H1 (cell line): ENCODE results near the gene RING1. TPM values are rescaled to one million over a fixed set of nuclear protein-coding genes. Genes with fewer than 3 reads are reported as not detected.

Source experiments
- CTCF ChIA-PET: fragments of 300-600 bp; sonication (Branson Sonifier 250); formaldehyde crosslinking; loops from one replicate; lab custom pipeline; 2021; ENCODE audit not compliant: partially characterized antibody; lab: Charles Lee
- POLR2A ChIA-PET: fragments of 300-600 bp; sonication (Branson Sonifier 250); formaldehyde crosslinking; loops from one replicate; lab custom pipeline; 2021; ENCODE audit warnings: inconsistent platforms; ENCODE audit not compliant: partially characterized antibody; lab: Charles Lee
- DNase-seq, 2 experiments: peaks; one replicate each; pipeline versions ENCODE4 v3.0.0 to v3.0.0-alpha.2; 2010 to 2022; ENCODE audit warnings: low spot score in 2 of 2, low read depth in 1 of 2, mixed read lengths in 1 of 2
- FAIRE-seq: peaks from 2 replicates; lab custom pipeline; 2011; peaks lifted over from hg19 to GRCh38; lab: Jason Lieb, UNC
- H2AFZ ChIP-seq: 2 replicates; pipeline ENCODE4 v1.8.1; 2012; ENCODE audit warnings: low read length, inconsistent platforms
- H2AK5ac ChIP-seq: 2 replicates; pipeline ENCODE4 v1.6.1; 2013; ENCODE audit warnings: low read depth, low read length
- H2BK120ac ChIP-seq: replicated peaks from 2 replicates; pipeline ENCODE3; 2013; ENCODE audit warnings: low read depth, low read length, inconsistent platforms
- H2BK12ac ChIP-seq: 2 replicates; pipeline ENCODE4 v1.6.1; 2013; ENCODE audit warnings: low read depth, low read length
- H2BK15ac ChIP-seq: 2 replicates; pipeline ENCODE4 v1.6.1; 2013; ENCODE audit warnings: low read length
- H2BK20ac ChIP-seq: 2 replicates; pipeline ENCODE4 v1.6.1; 2013; ENCODE audit warnings: low read length
- H2BK5ac ChIP-seq: 2 replicates; pipeline ENCODE4 v1.6.1; 2013; ENCODE audit warnings: low read depth, low read length
- H3K14ac ChIP-seq: 2 replicates; pipeline ENCODE4 v1.6.1; 2013; ENCODE audit warnings: inconsistent platforms; ENCODE audit not compliant: insufficient read length
- H3K18ac ChIP-seq: 2 replicates; pipeline ENCODE4 v1.6.1; 2013; ENCODE audit warnings: low read length; ENCODE audit errors: extremely low read depth
- H3K23ac ChIP-seq: 2 replicates; pipeline ENCODE4 v1.6.1; 2013; ENCODE audit warnings: inconsistent platforms; ENCODE audit not compliant: insufficient read length
- H3K23me2 ChIP-seq: 2 replicates; pipeline ENCODE4 v1.6.1; 2013; ENCODE audit warnings: low read depth, low read length
- H3K27ac ChIP-seq: 2 replicates; pipeline ENCODE4 v1.6.1; 2011; ENCODE audit warnings: low read depth, low read length, inconsistent platforms
- H3K27me3 ChIP-seq, 4 experiments: replicated peaks in 1 of 4; 1 replicate in 1 of 4; 2 replicates in 3 of 4; pipeline versions ENCODE4 v1.6.1 to v1.8.1; 2011 to 2013; ENCODE audit warnings: low read length in 3 of 4, mild to moderate bottlenecking in 3 of 4, inconsistent platforms in 2 of 4, mixed read lengths in 2 of 4, moderate library complexity in 1 of 4; ENCODE audit not compliant: control insufficient read depth in 3 of 4, insufficient read depth in 3 of 4; ENCODE audit errors: extremely low read depth in 1 of 4
- H3K36me3 ChIP-seq, 4 experiments: 2 replicates each; pipeline versions ENCODE4 v1.6.1 to v1.8.1; 2011 to 2013; ENCODE audit warnings: mild to moderate bottlenecking in 4 of 4, low read length in 3 of 4, moderate library complexity in 2 of 4, control low read depth in 1 of 4, inconsistent platforms in 1 of 4; ENCODE audit not compliant: insufficient read depth in 4 of 4, control insufficient read depth in 2 of 4
- H3K4ac ChIP-seq: replicated peaks from 2 replicates; pipeline ENCODE3; 2013; ENCODE audit warnings: low read length, low read depth, mixed read lengths, inconsistent platforms; ENCODE audit not compliant: insufficient read length
- H3K4me1 ChIP-seq, 4 experiments: replicated peaks in 1 of 4; 1 replicate in 1 of 4; 2 replicates in 3 of 4; pipeline versions ENCODE4 v1.6.1 to v1.8.1; 2011 to 2013; ENCODE audit warnings: low read length in 3 of 4, inconsistent platforms in 2 of 4, mixed read lengths in 1 of 4; ENCODE audit not compliant: insufficient read depth in 4 of 4, control insufficient read depth in 3 of 4
- H3K4me2 ChIP-seq, 2 experiments: 2 replicates each; pipeline versions ENCODE4 v1.6.1 to v1.8.1; 2011 to 2013; ENCODE audit warnings: low read depth in 2 of 2, low read length in 2 of 2, control low read depth in 1 of 2, inconsistent platforms in 1 of 2, mild to moderate bottlenecking in 1 of 2; ENCODE audit not compliant: insufficient read depth in 1 of 2
- H3K4me3 ChIP-seq, 4 experiments: fragments of 200-600, 300-600 bp in 1 of 4; sonication (generic), shearing (Covaris generic), sonication (Bioruptor Twin) in 1 of 4; 2 replicates each; pipeline versions ENCODE4 v1.5.1 to v1.8.1; 2011 to 2016; ENCODE audit warnings: low read length in 4 of 4, low read depth in 3 of 4, control low read depth in 2 of 4, inconsistent platforms in 2 of 4, mild to moderate bottlenecking in 2 of 4, mixed read lengths in 1 of 4, moderate library complexity in 1 of 4; ENCODE audit not compliant: insufficient read depth in 2 of 4; ENCODE audit errors: extremely low read depth in 1 of 4
- H3K56ac ChIP-seq: replicated peaks from 2 replicates; pipeline ENCODE3; 2013; ENCODE audit warnings: low read depth, mild to moderate bottlenecking, mixed read lengths, low read length, inconsistent platforms; ENCODE audit not compliant: insufficient read length
- H3K79me1 ChIP-seq: 2 replicates; pipeline ENCODE4 v1.6.1; 2013; ENCODE audit warnings: low read depth, low read length, control low read depth
- H3K79me2 ChIP-seq, 2 experiments: 2 replicates each; pipeline versions ENCODE4 v1.6.1 to v1.8.1; 2012 to 2013; ENCODE audit warnings: low read length in 2 of 2, mild to moderate bottlenecking in 2 of 2, inconsistent platforms in 1 of 2; ENCODE audit not compliant: insufficient read depth in 2 of 2, control insufficient read depth in 1 of 2
- H3K9ac ChIP-seq, 4 experiments: replicated peaks in 1 of 4; 1 replicate in 1 of 4; 2 replicates in 3 of 4; pipeline versions ENCODE4 v1.6.1 to v1.8.1; 2011 to 2013; ENCODE audit warnings: low read depth in 3 of 4, low read length in 3 of 4, control low read depth in 2 of 4, mild to moderate bottlenecking in 2 of 4, moderate library complexity in 2 of 4, inconsistent platforms in 1 of 4; ENCODE audit errors: extremely low read depth in 1 of 4
- H3K9me3 ChIP-seq, 2 experiments: 2 replicates each; pipeline versions ENCODE4 v1.6.1 to v1.8.1; 2012 to 2013; ENCODE audit warnings: mild to moderate bottlenecking in 2 of 2, moderate library complexity in 2 of 2, control low read depth in 1 of 2, inconsistent platforms in 1 of 2, low read depth in 1 of 2, low read length in 1 of 2, mixed read lengths in 1 of 2; ENCODE audit not compliant: insufficient read depth in 2 of 2
- H4K20me1 ChIP-seq, 2 experiments: replicated peaks in 1 of 2; 2 replicates each; pipeline versions ENCODE3 to v1.8.1; 2011 to 2013; ENCODE audit warnings: inconsistent platforms in 2 of 2, low read length in 2 of 2, mild to moderate bottlenecking in 1 of 2; ENCODE audit not compliant: insufficient read depth in 2 of 2, control insufficient read depth in 1 of 2
- H4K5ac ChIP-seq: 2 replicates; pipeline ENCODE4 v1.6.1; 2013; ENCODE audit warnings: low read length, low read depth, mixed read lengths, inconsistent platforms; ENCODE audit not compliant: insufficient read length
- H4K8ac ChIP-seq: 2 replicates; pipeline ENCODE4 v1.8.0; 2013; ENCODE audit warnings: mild to moderate bottlenecking, moderate library complexity, low read length, inconsistent platforms; ENCODE audit not compliant: insufficient read depth; ENCODE audit errors: extremely low read depth
- H4K91ac ChIP-seq: replicated peaks from 2 replicates; pipeline ENCODE3; 2013; ENCODE audit warnings: low read length, mixed read lengths, inconsistent platforms; ENCODE audit not compliant: insufficient read length
- ATF3 ChIP-seq: IDR thresholded peaks from 2 replicates; pipeline ENCODE4 v1.6.1; 2011; ENCODE audit warnings: low read depth, mild to moderate bottlenecking, low read length; ENCODE audit not compliant: insufficient read depth
- EGR1 ChIP-seq: IDR thresholded peaks from 2 replicates; pipeline ENCODE4 v1.6.1; 2011; ENCODE audit warnings: low read depth, low read length, borderline replicate concordance
- WGBS, 2 experiments: shearing (Covaris generic) in 1 of 2; methylation state at CpG; one replicate each; pipeline versions ENCODE4 v1.1.6 to v1.1.7; 2013 to 2015; ENCODE audit warnings: low lambda C conversion rate in 2 of 2, mixed read lengths in 2 of 2, inconsistent platforms in 1 of 2, low coverage in 1 of 2, missing lambda C conversion rate in 1 of 2; ENCODE audit not compliant: insufficient replicate concordance in 2 of 2, insufficient coverage in 1 of 2, insufficient read length in 1 of 2; ENCODE audit errors: extremely low coverage in 1 of 2, missing lambda C conversion rate in 1 of 2; 5-methylcytosine and 5-hydroxymethylcytosine counted together
- long read RNA-seq, 2 experiments: library from RNA in 1 of 2; library from capped mRNA in 1 of 2; stranded (forward); transcript quantifications; one replicate each; pipeline ENCODE4 v2.0.0, GENCODE V29; 2021; ENCODE audit warnings: inconsistent platforms in 1 of 2
- polyA minus RNA-seq, 3 experiments: library from RNA; depleted of rRNA, polyadenylated mRNA; stranded (reverse); fragments of >200 nt; gene quantifications; 1 replicate in 2 of 3; 2 replicates in 1 of 3; pipeline ENCODE4 v1.2.3, GENCODE V29; 2011
- polyA plus RNA-seq, 7 experiments: library from polyadenylated mRNA; depleted of rRNA in 3 of 7; stranded (reverse) in 5 of 7; unstranded in 2 of 7; fragments of >200 nt in 5 of 7; fragments of 200-250 nt in 2 of 7; gene quantifications; 1 replicate in 5 of 7; 2 replicates in 1 of 7; 4 replicates in 1 of 7; pipeline versions ENCODE4 v1.2.1 to v1.2.3, GENCODE V29; 2011 to 2013; ENCODE audit warnings: missing spikeins in 2 of 7, mixed read lengths in 2 of 7
- total RNA-seq: library from RNA; stranded (reverse); fragmentation: NEBNext Ultra II Directional; extraction: Animal tissue kit (Norgen Biotek cat#: 25700); gene quantifications from 2 replicates; pipeline ENCODE4 v1.2.1, GENCODE V29; 2021

Gene RING1
- total RNA-seq, result 26.0 and 27.4 TPM in 2 replicates
- 16.4 and 26.0 TPM in 2 replicates for polyA plus RNA-seq (2011; rRNA removed)
- polyA plus RNA-seq (2011; cell fraction: cytosol; rRNA removed), result 21.6 TPM
- 47.7 TPM for polyA plus RNA-seq (2011; cell fraction: nucleus; rRNA removed)
- polyA plus RNA-seq (2012, experiment 1 of 2), result 28.0 to 35.2 TPM (median 32.1 TPM) in 4 replicates
- polyA plus RNA-seq (2012, experiment 2 of 2), result 17.7 TPM
- 20.9 TPM for polyA plus RNA-seq (2013, experiment 1 of 2)
- polyA plus RNA-seq (2013, experiment 2 of 2), result 20.0 TPM
- polyA minus RNA-seq (2011; rRNA and poly(A)+ RNA removed), result 12.0 and 14.3 TPM in 2 replicates
- 9.2 TPM for polyA minus RNA-seq (2011; cell fraction: cytosol; rRNA and poly(A)+ RNA removed)
- polyA minus RNA-seq (2011; cell fraction: nucleus; rRNA and poly(A)+ RNA removed), result 6.3 TPM
- long read RNA-seq, experiment 1, partial matches to known transcripts, result 18 of 19 reads
- long read RNA-seq, experiment 1, other reads (novel, unspliced or antisense), result 1 of 19 reads
- long read RNA-seq, experiment 2, partial matches to known transcripts, result 11 of 11 reads
- long read RNA-seq, experiment 2, other reads (novel, unspliced or antisense), result 0 of 11 reads

- H3K4me2 ChIP-seq, result peak within 1 kb of the TSS; percentile 76 to 100
- no peak within 1 kb of the TSS; the same call in 1 of the 2 replicates for H3K27ac ChIP-seq
- no peak within 1 kb of the TSS for H2BK120ac ChIP-seq
- 2% methylated on average over 27 of the region's 86 CpGs; no CpG with 5 or more reads in 1 of the 2 experiments for WGBS, 2 experiments
- H2AK5ac ChIP-seq, result no peak within 1 kb of the TSS
- H3K23ac ChIP-seq, result no peak within 1 kb of the TSS
- peak in 1 of 2 experiments; percentile 90 for DNase-seq
- peaks cover 9 to 53% (median 43%) of the 10 kb centered on the region in 4 experiments; a peak in 6 of 7 replicates for H3K27me3 ChIP-seq
- H2BK5ac ChIP-seq, result no peak within 1 kb of the TSS
- ChIA-PET CTCF (interaction anchor here (0.6 to 6.3 kb wide), 10 partner anchors 10 to 444 kb away, joined by 3 to 60 read pairs (median 4); no protein-coding TSS in a partner anchor), POLR2A (interaction anchor here (0.9 to 2.1 kb wide), 13 partner anchors 8 to 236 kb away, joined by 3 to 15 read pairs (median 4); partner anchors contain the start of genes B3GALT4, RPS18 and VPS52)
- no peak within 1 kb of the TSS for H3K4ac ChIP-seq
- no peaks in the 10 kb centered on the region for H3K9me3 ChIP-seq
- peak within 1 kb of the TSS; percentile 75 to 92 (median 88) for H3K4me3 ChIP-seq
- H3K79me2 ChIP-seq, result no peaks in the 10 kb centered on the region
- H3K14ac ChIP-seq, result no peak within 1 kb of the TSS
- no peak for FAIRE-seq
- H4K91ac ChIP-seq, result no peak within 1 kb of the TSS
- peaks cover 3 to 13% (median 7%) of the 10 kb centered on the region in 4 experiments; a peak in 4 of 8 replicates for H3K36me3 ChIP-seq
- H2BK12ac ChIP-seq, result peak within 1 kb of the TSS; percentile 75; the same call in 1 of the 2 replicates
- no peak within 1 kb of the TSS for H3K56ac ChIP-seq
- H4K20me1 ChIP-seq, result peaks cover 7 to 18% of the 10 kb centered on the region in 2 experiments
- H3K79me1 ChIP-seq, result peaks cover 4% of the 10 kb centered on the region
- H3K23me2 ChIP-seq, result peaks cover 28% of the 10 kb centered on the region; the same call in 1 of the 2 replicates
- no peak within 1 kb of the TSS for H2BK20ac ChIP-seq
- peak within 1 kb of the TSS in 2 of 4 experiments; percentile 29 to 41; a peak in 3 of 7 replicates for H3K9ac ChIP-seq
- no peak within 1 kb of the TSS for H2BK15ac ChIP-seq
- peaks cover 0 to 29% (median 12%) of the 10 kb centered on the region in 4 experiments; a peak in 6 of 7 replicates for H3K4me1 ChIP-seq
- H3K18ac ChIP-seq, result peak within 1 kb of the TSS; percentile 78
- peak within 1 kb of the TSS; percentile 1; the same call in 1 of the 2 replicates for H2AFZ ChIP-seq
- peak within 1 kb of the TSS; percentile 77 for H4K8ac ChIP-seq
- no peak within 1 kb of the TSS for H4K5ac ChIP-seq
- TF ChIP-seq EGR1 (0 out of 2 replicates have a peak, but pooled peaks have one; percentile 28), ATF3 (no peak)
Observed at GRCh38 chr6:33208091-33208967, at the start of gene RING1. Gene RING1 (plus strand): TSS chr6:33208500. CDS start chr6:33208823, 323 bp downstream.
